Skeletal muscle tissue (tissue), 4 donors: Measurements from ENCODE around the gene MEGF8. TPM values are rescaled to one million over a fixed set of nuclear protein-coding genes. Genes with fewer than 3 reads are reported as not detected.

Experiments
- H3K27ac ChIP-seq: one replicate; pipeline ENCODE4 v1.7.0; 2013; ENCODE audit warnings: mild to moderate bottlenecking, low read depth, low read length, inconsistent platforms
- H3K27me3 ChIP-seq, 3 donors: one replicate each; pipeline ENCODE4 v1.7.0; 2013; ENCODE audit warnings: low read length in 3 of 3; ENCODE audit not compliant: control insufficient read depth in 3 of 3, insufficient read depth in 3 of 3
- H3K36me3 ChIP-seq, 3 donors: one replicate each; pipeline ENCODE4 v1.7.0; 2013; ENCODE audit warnings: low read length in 3 of 3; ENCODE audit not compliant: control insufficient read depth in 3 of 3, insufficient read depth in 3 of 3
- H3K4me1 ChIP-seq, 3 donors: one replicate each; pipeline ENCODE4 v1.7.0; 2013; ENCODE audit warnings: low read length in 3 of 3, mild to moderate bottlenecking in 3 of 3; ENCODE audit not compliant: control insufficient read depth in 3 of 3, insufficient read depth in 3 of 3
- H3K4me3 ChIP-seq, 3 donors: one replicate each; pipeline ENCODE4 v1.7.0; 2013; ENCODE audit warnings: low read length in 3 of 3
- H3K9ac ChIP-seq, 3 donors: one replicate each; pipeline ENCODE4 v1.7.0; 2013; ENCODE audit warnings: low read length in 3 of 3, mild to moderate bottlenecking in 3 of 3, moderate library complexity in 2 of 3, low read depth in 1 of 3
- H3K9me3 ChIP-seq, 3 donors: one replicate each; pipeline ENCODE4 v1.7.0; 2013; ENCODE audit warnings: low read length in 3 of 3; ENCODE audit not compliant: control insufficient read depth in 3 of 3
- total RNA-seq: library from RNA; depleted of rRNA; stranded (reverse); fragments of >200 nt; gene quantifications from one replicate; pipeline ENCODE4 v1.2.3, GENCODE V29; 2014
- donor health status: Osteomylitis.

Gene MEGF8
- total RNA-seq, 1 donor from 2014 or later, result 17.2 TPM

- Histone ChIP-seq H3K9ac (no peak overlapping the region), H3K27me3 (no peaks in the 10 kb centered on the region), H3K36me3 (peaks cover 44 to 49% (median 48%) of the 10 kb centered on the region in 3 donors), H3K4me1 (no peaks in the 10 kb centered on the region), H3K4me3 (no peak overlapping the region), H3K9me3 (no peaks in the 10 kb centered on the region), H3K27ac (no peak overlapping the region)
Observed at GRCh38 chr19:42351079-42351735, 25.8 kb downstream of the MEGF8 start.

GRCh38 chr19:42352301-42353259 is 27.1 kb downstream of the MEGF8 start:
- peaks cover 56 to 61% (median 61%) of the 10 kb centered on the region in 3 donors for H3K36me3 ChIP-seq
- H3K4me1 ChIP-seq, result no peaks in the 10 kb centered on the region
- no peak overlapping the region for H3K9ac ChIP-seq
- H3K9me3 ChIP-seq, result no peaks in the 10 kb centered on the region
- no peak overlapping the region for H3K27ac ChIP-seq
- no peaks in the 10 kb centered on the region for H3K27me3 ChIP-seq
- no peak overlapping the region for H3K4me3 ChIP-seq

GRCh38 chr19:42353341-42354015 is 28.0 kb downstream of the MEGF8 start:
- Histone ChIP-seq H3K9ac (no peak overlapping the region), H3K36me3 (peaks cover 59 to 63% (median 60%) of the 10 kb centered on the region in 3 donors), H3K27ac (no peak overlapping the region), H3K4me3 (no peak overlapping the region), H3K9me3 (no peaks in the 10 kb centered on the region), H3K27me3 (no peaks in the 10 kb centered on the region), H3K4me1 (no peaks in the 10 kb centered on the region)

GRCh38 chr19:42355896-42356295 is 30.5 kb downstream of the MEGF8 start:
- Histone ChIP-seq H3K27ac (no peak overlapping the region), H3K9ac (no peak overlapping the region), H3K4me1 (no peaks in the 10 kb centered on the region), H3K36me3 (peaks cover 58 to 65% (median 59%) of the 10 kb centered on the region in 3 donors), H3K4me3 (no peak overlapping the region), H3K9me3 (no peaks in the 10 kb centered on the region), H3K27me3 (no peaks in the 10 kb centered on the region)

GRCh38 chr19:42356686-42357085 is 31.3 kb downstream of the MEGF8 start:
- Histone ChIP-seq H3K27ac (no peak overlapping the region), H3K36me3 (peaks cover 57 to 67% (median 61%) of the 10 kb centered on the region in 3 donors), H3K4me1 (no peaks in the 10 kb centered on the region), H3K27me3 (no peaks in the 10 kb centered on the region), H3K4me3 (no peak overlapping the region), H3K9ac (no peak overlapping the region), H3K9me3 (no peaks in the 10 kb centered on the region)

- H3K4me3 ChIP-seq, result no peak overlapping the region
- H3K4me1 ChIP-seq, result no peaks in the 10 kb centered on the region
- H3K9me3 ChIP-seq, result no peaks in the 10 kb centered on the region
- no peak overlapping the region for H3K9ac ChIP-seq
- H3K27me3 ChIP-seq, result no peaks in the 10 kb centered on the region
- H3K36me3 ChIP-seq, result peaks cover 62 to 67% (median 62%) of the 10 kb centered on the region in 3 donors
- no peak overlapping the region for H3K27ac ChIP-seq
Observed at GRCh38 chr19:42357290-42357689, 31.9 kb downstream of the MEGF8 start.

GRCh38 chr19:42360787-42361544 is 35.5 kb downstream of the MEGF8 start:
- H3K27ac ChIP-seq, result no peak overlapping the region
- H3K4me3 ChIP-seq, result no peak overlapping the region
- peaks cover 43 to 63% (median 61%) of the 10 kb centered on the region in 3 donors for H3K36me3 ChIP-seq
- H3K4me1 ChIP-seq, result peaks cover 7 to 22% (median 9%) of the 10 kb centered on the region in 3 donors
- H3K27me3 ChIP-seq, result no peaks in the 10 kb centered on the region
- no peak overlapping the region for H3K9ac ChIP-seq
- peaks cover 0 to 3% (median 0%) of the 10 kb centered on the region in 3 donors for H3K9me3 ChIP-seq

- Histone ChIP-seq H3K4me1 (peaks cover 11 to 28% (median 12%) of the 10 kb centered on the region in 3 donors), H3K27ac (no peak overlapping the region), H3K9ac (no peak overlapping the region), H3K9me3 (peaks cover 0 to 3% (median 0%) of the 10 kb centered on the region in 3 donors), H3K27me3 (no peaks in the 10 kb centered on the region), H3K36me3 (peaks cover 38 to 58% (median 55%) of the 10 kb centered on the region in 3 donors), H3K4me3 (no peak overlapping the region)
Observed at GRCh38 chr19:42361545-42361910, 36.1 kb downstream of the MEGF8 start.

GRCh38 chr19:42362342-42362741 is 36.9 kb downstream of the MEGF8 start:
- H3K4me3 ChIP-seq, result no peak overlapping the region
- H3K36me3 ChIP-seq, result peaks cover 30 to 50% (median 48%) of the 10 kb centered on the region in 3 donors
- no peak overlapping the region for H3K27ac ChIP-seq
- peaks cover 0 to 3% (median 0%) of the 10 kb centered on the region in 3 donors for H3K9me3 ChIP-seq
- H3K27me3 ChIP-seq, result no peaks in the 10 kb centered on the region
- no peak overlapping the region for H3K9ac ChIP-seq
- peaks cover 16 to 33% (median 17%) of the 10 kb centered on the region in 3 donors for H3K4me1 ChIP-seq
